CD4-positive, alpha-beta T cell (primary cell): Measurements from ENCODE around the gene NCAPG2. TPM values are rescaled to one million over a fixed set of nuclear protein-coding genes. Genes with fewer than 3 reads are reported as not detected.

Experiments used
- ATAC-seq: fragments of 200-7000 bp; cut with Tn5 transposase; one replicate; pipeline ENCODE4 v1.10.0; 2022; ENCODE audit warnings: mild to moderate bottlenecking; ENCODE audit not compliant: poor library complexity
- CTCF ChIA-PET: fragments of 350-600 bp; sonication (Branson Sonifier 250); formaldehyde crosslinking; loops from one replicate; lab custom pipeline; 2021; ENCODE audit warnings: antibody characterized with exemption, inconsistent platforms; lab: Charles Lee
- POLR2A ChIA-PET: fragments of 350-600 bp; sonication (Branson Sonifier 250); formaldehyde crosslinking; loops from one replicate; lab custom pipeline; 2021; ENCODE audit warnings: antibody characterized with exemption, inconsistent platforms; lab: Charles Lee
- DNase-seq, 14 experiments: peaks; one replicate each; pipeline ENCODE4 v3.0.0-alpha.2; 2013 to 2020; ENCODE audit warnings: mixed read lengths in 2 of 14
- H3K27ac ChIP-seq, 2 donors: one replicate each; pipeline versions ENCODE4 v1.5.1 to v1.7.0; 2013; ENCODE audit warnings: low read length in 2 of 2, low read depth in 1 of 2, mild to moderate bottlenecking in 1 of 2
- H3K27me3 ChIP-seq, 2 experiments: 1 replicate in 1 of 2; 2 replicates in 1 of 2; pipeline versions ENCODE4 v1.6.1 to v1.7.0; 2013; ENCODE audit warnings: low read length in 2 of 2, control low read depth in 1 of 2, mild to moderate bottlenecking in 1 of 2, moderate library complexity in 1 of 2; ENCODE audit not compliant: insufficient read depth in 2 of 2, control insufficient read depth in 1 of 2
- H3K36me3 ChIP-seq: one replicate; pipeline ENCODE4 v1.6.1; 2013; ENCODE audit warnings: low read length, control low read depth; ENCODE audit not compliant: insufficient read depth
- H3K4me1 ChIP-seq: one replicate; pipeline ENCODE4 v1.6.1; 2013; ENCODE audit warnings: low read length, control low read depth; ENCODE audit not compliant: insufficient read depth
- H3K4me3 ChIP-seq: one replicate; pipeline ENCODE4 v1.5.1; 2013; ENCODE audit warnings: mild to moderate bottlenecking, low read length, moderate library complexity
- H3K9me3 ChIP-seq, 2 experiments: 1 replicate in 1 of 2; 2 replicates in 1 of 2; pipeline versions ENCODE4 v1.6.1 to v1.7.0; 2013; ENCODE audit warnings: low read length in 2 of 2, mild to moderate bottlenecking in 2 of 2, control low read depth in 1 of 2, moderate library complexity in 1 of 2; ENCODE audit not compliant: control insufficient read depth in 1 of 2, insufficient read depth in 1 of 2
- H3K27ac Mint-ChIP-seq: one replicate; pipeline ENCODE4 v1.8.0; 2020; ENCODE audit warnings: mixed read lengths
- H3K27me3 Mint-ChIP-seq: one replicate; pipeline ENCODE4 v1.8.0; 2021; ENCODE audit warnings: mixed read lengths
- H3K36me3 Mint-ChIP-seq: one replicate; pipeline ENCODE4 v1.8.0; 2021; ENCODE audit warnings: low read depth, mixed read lengths
- H3K4me1 Mint-ChIP-seq: one replicate; pipeline ENCODE4 v1.8.0; 2021; ENCODE audit warnings: low read depth, mixed read lengths
- H3K4me3 Mint-ChIP-seq: one replicate; pipeline ENCODE4 v1.8.0; 2020; ENCODE audit warnings: mild to moderate bottlenecking, mixed read lengths
- H3K9me3 Mint-ChIP-seq: one replicate; pipeline ENCODE4 v1.8.0; 2020; ENCODE audit warnings: mixed read lengths
- CTCF ChIP-seq: fragments of 200-600 bp; IDR thresholded peaks from one replicate; pipeline ENCODE4 v1.8.0; 2022; ENCODE audit warnings: antibody characterized with exemption, mild to moderate bottlenecking
- intact Hi-C, 2 experiments: fragments of 100-400 bp; cut with DNase I in 1 of 2; cut with micrococcal nuclease in 1 of 2; formaldehyde crosslinking; loops; one replicate each; pipeline versions ENCODE4 v1.15.1 to v1.9.0; 2023 to 2025; cut with DNase I, micrococcal nuclease
- total RNA-seq, 174 experiments: library from RNA in 2 of 174; stranded (reverse) in 2 of 174; gene quantifications; one replicate each; pipeline ENCODE4 v1.2.3 and lab custom pipeline; 2021 to 2026

The NCAPG2 gene
- total RNA-seq, 2 experiments from 2014 or later = 9.9 to 11.8 TPM

GRCh38 chr7:158710651-158711102 is 6.1 kb upstream of the NCAPG2 start:
- H3K27ac ChIP-seq = no peak overlapping the region
- no peak for TF ChIP-seq CTCF
- no peak overlapping the region for H3K4me3 ChIP-seq
- Mint-ChIP-seq H3K27ac (no peak overlapping the region), H3K27me3 (peaks cover 7% of the 10 kb centered on the region), H3K4me1 (peaks cover 18% of the 10 kb centered on the region), H3K9me3 (no peaks in the 10 kb centered on the region), H3K4me3 (no peak overlapping the region), H3K36me3 (no peaks in the 10 kb centered on the region)
- no peaks in the 10 kb centered on the region for H3K36me3 ChIP-seq
- ChIA-PET POLR2A (no interaction called here), CTCF (no interaction called here)
- peaks cover 20% of the 10 kb centered on the region for H3K4me1 ChIP-seq
- H3K27me3 ChIP-seq = no peaks in the 10 kb centered on the region
- ATAC-seq (peak; percentile 51), DNase-seq (peak in 3 of 14 experiments; percentile 49 to 71 (median 60))
- intact Hi-C loops = no loop called here
- H3K9me3 ChIP-seq = peaks cover 0 to 25% of the 10 kb centered on the region in 2 experiments

GRCh38 chr7:158707610-158708009 is 3.0 kb upstream of the NCAPG2 start:
- no peaks in the 10 kb centered on the region for H3K27me3 ChIP-seq
- Mint-ChIP-seq H3K4me3 (peak overlapping the region; percentile 4), H3K9me3 (no peaks in the 10 kb centered on the region), H3K27ac (peak overlapping the region; percentile 24), H3K36me3 (no peaks in the 10 kb centered on the region), H3K27me3 (peaks cover 7% of the 10 kb centered on the region), H3K4me1 (peaks cover 34% of the 10 kb centered on the region)
- POLR2A ChIA-PET = no interaction called here
- peaks cover 36% of the 10 kb centered on the region for H3K4me1 ChIP-seq
- no peaks in the 10 kb centered on the region for H3K36me3 ChIP-seq
- CTCF ChIA-PET = interaction anchor here (1.5 kb wide), 1 partner anchor 8 kb away, joined by 3 read pairs; no protein-coding TSS in a partner anchor
- H3K4me3 ChIP-seq = no peak overlapping the region
- peaks cover 0 to 19% of the 10 kb centered on the region in 2 experiments for H3K9me3 ChIP-seq
- no peak for DNase-seq
- ATAC-seq = no peak
- H3K27ac ChIP-seq = no peak overlapping the region
- intact Hi-C loops = loop anchor here (10.0 kb wide), 2 partner anchors 117 to 1563 kb away; partner anchors contain the start of gene ESYT2 (in 1 of the 2)
- TF ChIP-seq CTCF = no peak

- H3K9me3 Mint-ChIP-seq = no peaks in the 10 kb centered on the region
- H3K4me1 Mint-ChIP-seq = peaks cover 30% of the 10 kb centered on the region
- TF ChIP-seq CTCF = no peak
- peaks cover 5% of the 10 kb centered on the region for H3K27me3 Mint-ChIP-seq
- intact Hi-C loops = loop anchor here (10.0 kb wide), 2 partner anchors 118 to 1562 kb away; partner anchors contain the start of gene ESYT2 (in 1 of the 2)
- Histone ChIP-seq H3K27ac (no peak overlapping the region), H3K27me3 (no peaks in the 10 kb centered on the region), H3K4me1 (peaks cover 29% of the 10 kb centered on the region), H3K9me3 (peaks cover 0 to 13% of the 10 kb centered on the region in 2 experiments), H3K4me3 (no peak overlapping the region), H3K36me3 (no peaks in the 10 kb centered on the region)
- ChIA-PET POLR2A (no interaction called here), CTCF (interaction anchor here (1.5 kb wide), 2 partner anchors 8 to 11 kb away, joined by 3 read pairs; no protein-coding TSS in a partner anchor)
- no peaks in the 10 kb centered on the region for H3K36me3 Mint-ChIP-seq
- DNase-seq = no peak
- ATAC-seq = no peak
- H3K4me3 Mint-ChIP-seq = peak overlapping the region; percentile 68
- H3K27ac Mint-ChIP-seq = peak overlapping the region; percentile 62
Observed at GRCh38 chr7:158706710-158707590, 2.3 kb upstream of the NCAPG2 start.
